ENCODE measurements around the gene OSBPL2.
A peak's percentile ranks its signal among the peaks of the same experiment; 100 is the strongest.

The OSBPL2 gene

GRCh38 chr20:62219101-62219991 lies 19.0 kb upstream of the OSBPL2 start (continued):
- peak; percentile 71 for TF ChIP-seq ZBTB8A (tag by site-specific recombination; IDR thresholded peaks at IDR 0.05)
- TF ChIP-seq HOXC10 (CRISPR knock-in tag; IDR thresholded peaks at IDR 0.05): no peak
- no peak for TF ChIP-seq ZNF677 (tag by site-specific recombination; IDR thresholded peaks at IDR 0.05)
- TF ChIP-seq ZBTB26 (tag by site-specific recombination; optimal IDR thresholded peaks at IDR 0.05): peak; percentile 79
- no peak for TF ChIP-seq ZSCAN16 (tag by site-specific recombination; IDR thresholded peaks at IDR 0.05)
- TF ChIP-seq ZNF302 (tag by site-specific recombination; IDR thresholded peaks at IDR 0.05; ENCODE audit: low read depth): no peak
- TF ChIP-seq KLF17 (tag by site-specific recombination; IDR thresholded peaks at IDR 0.05): no peak
- no peak for TF ChIP-seq ZNF701 (tag by site-specific recombination; IDR thresholded peaks at IDR 0.05)
- peak; percentile 42 for TF ChIP-seq ZIC2 (tag by site-specific recombination; IDR thresholded peaks at IDR 0.05)
- TF ChIP-seq ZNF837 (tag by site-specific recombination; IDR thresholded peaks at IDR 0.05): no peak
- TF ChIP-seq ZNF777 (tag by site-specific recombination; IDR thresholded peaks at IDR 0.05; ENCODE audit: borderline replicate concordance): peak; percentile 61; the same call in 1 of the 2 replicates
- peak; percentile 53 for TF ChIP-seq ZBTB10 (tag by site-specific recombination; IDR thresholded peaks at IDR 0.05)
- peak; percentile 16; the same call in 1 of the 2 replicates for TF ChIP-seq SP3 (tag by site-specific recombination; IDR thresholded peaks at IDR 0.05)
- no peak for TF ChIP-seq ZNF555 (tag by site-specific recombination; conservative IDR thresholded peaks at IDR 0.05)
- no peak for TF ChIP-seq ZNF830 (tag by site-specific recombination; IDR thresholded peaks at IDR 0.05; ENCODE audit: low read depth)
- TF ChIP-seq ZNF600 (tag by site-specific recombination; IDR thresholded peaks at IDR 0.05): peak; percentile 65
- TF ChIP-seq KLF9 (tag by site-specific recombination; IDR thresholded peaks at IDR 0.05; ENCODE audit: low read depth): peak; percentile 30; the same call in 1 of the 2 replicates
- peak; percentile 35; the same call in 1 of the 2 replicates for TF ChIP-seq ZBTB20 (tag by site-specific recombination; IDR thresholded peaks at IDR 0.05)
- no peak for TF ChIP-seq ZNF707 (tag by site-specific recombination; IDR thresholded peaks at IDR 0.05)
- TF ChIP-seq PBX3 (CRISPR knock-in tag; IDR thresholded peaks at IDR 0.05): no peak
- TF ChIP-seq KLF16 (tag by site-specific recombination; IDR thresholded peaks at IDR 0.05): 0 out of 2 replicates have a peak, but pooled peaks have one; percentile 44
- no peak for TF ChIP-seq SETDB1 (IDR thresholded peaks at IDR 0.05; ENCODE audit: insufficient read length, low read length)
- TF ChIP-seq SCRT2 (tag by site-specific recombination; IDR thresholded peaks at IDR 0.05): peak; percentile 98
- no peak for TF ChIP-seq ZNF621 (tag by site-specific recombination; IDR thresholded peaks at IDR 0.05)
- 0 out of 2 replicates have a peak, but pooled peaks have one; percentile 36 for TF ChIP-seq PATZ1 (tag by site-specific recombination; IDR thresholded peaks at IDR 0.05)
- TF ChIP-seq ZNF560 (tag by site-specific recombination; IDR thresholded peaks at IDR 0.05; ENCODE audit: borderline replicate concordance): no peak

All from HEK293 (cell line).